ENCODE measurements around the gene WDR1.

The WDR1 gene

DNA sequence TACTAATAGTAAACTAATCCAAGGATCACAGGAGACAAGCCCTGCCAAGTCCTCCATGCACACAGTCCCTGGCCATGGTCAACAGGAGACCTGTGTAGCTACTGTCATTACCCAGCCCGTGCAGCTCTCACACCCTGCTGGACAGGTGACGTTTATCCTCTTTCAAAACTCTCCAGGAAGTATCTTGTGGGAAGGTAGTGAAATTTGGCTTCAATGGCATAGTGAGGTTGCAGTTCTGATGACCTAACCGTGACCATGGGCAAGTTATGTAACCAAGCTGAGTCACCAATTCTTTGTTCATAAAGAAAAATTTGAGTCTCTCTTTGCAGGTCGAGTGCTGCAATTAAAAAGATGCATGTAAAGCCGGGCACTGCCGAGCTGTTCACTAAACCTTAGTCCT lies 84.0 kb downstream of the WDR1 start:
- H3K4me3 ChIP-seq (ENCODE audit: control insufficient read depth, low read depth, low read length): no peak overlapping the region
- DNase-seq (ENCODE audit: low read depth): peak; percentile 18
- TF ChIP-seq CTCF (IDR thresholded peaks at IDR 0.05; ENCODE audit: control insufficient read depth, insufficient read depth, low read depth, low read length, missing control alignments): no peak

GRCh38 chr4:10031668-10032590 lies 84.7 kb downstream of the WDR1 start:
- no peak for DNase-seq (ENCODE audit: low read depth)
- H3K4me3 ChIP-seq (ENCODE audit: control insufficient read depth, low read depth, low read length): no peak overlapping the region
- TF ChIP-seq CTCF (IDR thresholded peaks at IDR 0.05; ENCODE audit: control insufficient read depth, insufficient read depth, low read depth, low read length, missing control alignments): no peak

DNA sequence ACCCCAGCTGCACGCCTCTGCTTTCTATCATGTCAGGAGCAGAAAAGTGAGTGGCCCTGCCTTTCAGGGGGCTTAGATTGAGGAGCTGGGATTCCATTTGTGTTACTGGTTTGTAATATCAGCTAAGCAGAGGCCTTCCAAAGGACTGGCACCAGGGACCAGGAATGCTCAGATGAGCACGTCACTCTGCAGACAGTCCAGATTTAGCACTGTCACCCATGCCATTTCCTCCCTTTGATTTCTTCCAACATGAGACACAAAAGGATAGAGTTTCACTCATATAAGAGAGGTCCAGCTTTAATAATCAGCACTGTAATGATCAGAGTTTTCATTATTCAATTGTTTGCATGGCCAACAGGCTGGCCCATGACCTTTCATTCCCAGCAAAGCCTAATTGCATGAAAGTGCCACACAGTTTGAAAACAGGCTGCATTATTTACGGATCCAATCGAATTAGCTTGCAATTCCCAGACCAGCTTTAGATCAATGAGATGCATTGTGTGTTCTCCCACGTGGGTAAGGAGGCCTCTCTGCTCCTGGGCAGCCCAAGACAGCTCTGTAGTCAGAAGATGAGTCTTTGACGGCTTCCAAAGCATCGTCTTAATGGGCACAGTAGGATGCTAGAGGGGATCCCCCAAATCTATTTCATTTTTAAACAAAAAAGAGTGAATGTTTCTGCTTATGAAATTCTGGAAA lies 85.5 kb downstream of the WDR1 start:
- no peak overlapping the region for H3K4me3 ChIP-seq (ENCODE audit: control insufficient read depth, low read depth, low read length)
- DNase-seq (ENCODE audit: low read depth): no peak
- no peak for TF ChIP-seq CTCF (IDR thresholded peaks at IDR 0.05; ENCODE audit: control insufficient read depth, insufficient read depth, low read depth, low read length, missing control alignments)

DNA sequence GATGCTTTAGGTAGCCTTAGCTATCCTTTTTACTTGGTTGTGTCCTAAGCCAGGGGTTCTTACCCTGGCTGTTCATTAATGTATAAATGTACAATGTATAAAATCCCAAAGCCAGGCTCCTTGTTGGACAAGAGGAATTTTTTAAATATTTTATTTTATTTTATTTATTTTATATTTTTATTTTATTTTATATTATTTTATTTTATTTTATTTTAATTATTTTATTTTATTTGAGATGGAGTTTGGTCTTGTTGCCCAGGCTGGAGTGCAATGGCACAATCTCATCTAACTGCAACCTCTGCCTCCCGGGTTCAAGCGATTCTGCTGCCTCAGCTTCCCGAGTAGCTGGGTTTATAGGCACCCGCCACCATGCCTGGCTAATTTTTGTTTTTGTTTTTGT lies 87.2 kb downstream of the WDR1 start:
- TF ChIP-seq CTCF (IDR thresholded peaks at IDR 0.05; ENCODE audit: control insufficient read depth, insufficient read depth, low read depth, low read length, missing control alignments): no peak
- no peak overlapping the region for H3K4me3 ChIP-seq (ENCODE audit: control insufficient read depth, low read depth, low read length)
- DNase-seq (ENCODE audit: low read depth): no peak

- no peak overlapping the region for H3K4me3 ChIP-seq (ENCODE audit: control insufficient read depth, low read depth, low read length)
- TF ChIP-seq CTCF (IDR thresholded peaks at IDR 0.05; ENCODE audit: control insufficient read depth, insufficient read depth, low read depth, low read length, missing control alignments): no peak
- DNase-seq (ENCODE audit: low read depth): no peak
Measured at GRCh38 chr4:10028910-10029309, 87.7 kb downstream of the WDR1 start.

DNA sequence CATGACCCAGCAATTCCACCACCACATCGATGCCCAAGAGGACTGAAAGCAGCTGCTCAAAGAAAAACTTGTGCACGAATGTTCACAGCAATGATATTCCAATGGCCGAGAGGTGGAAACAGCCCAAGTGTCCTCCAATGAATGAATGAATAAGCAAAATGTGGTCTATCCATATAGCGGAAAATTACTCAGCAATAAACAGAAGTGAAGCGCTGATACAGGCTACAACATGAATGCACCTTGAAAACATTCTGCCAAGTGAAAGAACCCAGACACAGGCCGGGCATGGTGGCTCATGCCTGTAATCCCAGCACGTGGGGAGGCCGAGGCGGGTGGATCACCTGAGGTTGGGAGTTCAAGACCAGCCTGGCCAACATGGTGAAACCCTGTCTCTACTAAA lies 90.1 kb downstream of the WDR1 start:
- no peak for DNase-seq (ENCODE audit: low read depth)
- TF ChIP-seq CTCF (IDR thresholded peaks at IDR 0.05; ENCODE audit: control insufficient read depth, insufficient read depth, low read depth, low read length, missing control alignments): no peak
- no peak overlapping the region for H3K4me3 ChIP-seq (ENCODE audit: control insufficient read depth, low read depth, low read length)

Measured in AG09309 (cell line).